IPS-20b (cell line): Measurements from ENCODE around the gene DHCR24.
A peak's percentile ranks its signal among the peaks of the same experiment; 100 is the strongest.
"Not testable (repeated sequence)": the region's sequence is repeated elsewhere in the genome, so short reads cannot be mapped to it uniquely, and the experiment has no call there.

Experiments
- H3K27ac ChIP-seq: one replicate; pipeline ENCODE4 v1.5.1; 2013; ENCODE audit warnings: low read length
- H3K27me3 ChIP-seq: 2 replicates; pipeline ENCODE4 v1.6.1; 2013; ENCODE audit warnings: mild to moderate bottlenecking, low read length, inconsistent platforms; ENCODE audit not compliant: insufficient read depth
- H3K36me3 ChIP-seq: 2 replicates; pipeline ENCODE4 v1.6.1; 2013; ENCODE audit warnings: low read depth, mild to moderate bottlenecking, inconsistent platforms, low read length, moderate library complexity; ENCODE audit not compliant: insufficient read depth
- H3K4me1 ChIP-seq: 2 replicates; pipeline ENCODE4 v1.6.1; 2013; ENCODE audit warnings: mild to moderate bottlenecking, control low read depth, inconsistent platforms, low read length, moderate library complexity; ENCODE audit not compliant: insufficient read depth
- H3K4me3 ChIP-seq: 2 replicates; pipeline ENCODE4 v1.5.1; 2013; ENCODE audit warnings: mild to moderate bottlenecking, low read length, inconsistent platforms
- H3K9ac ChIP-seq: 2 replicates; pipeline ENCODE4 v1.6.1; 2013; ENCODE audit warnings: low read depth, mild to moderate bottlenecking, inconsistent platforms, low read length, moderate library complexity
- H3K9me3 ChIP-seq: 2 replicates; pipeline ENCODE4 v1.6.1; 2013; ENCODE audit warnings: mild to moderate bottlenecking, low read depth, low read length, inconsistent platforms; ENCODE audit not compliant: insufficient read depth

DHCR24 gene, protein sequence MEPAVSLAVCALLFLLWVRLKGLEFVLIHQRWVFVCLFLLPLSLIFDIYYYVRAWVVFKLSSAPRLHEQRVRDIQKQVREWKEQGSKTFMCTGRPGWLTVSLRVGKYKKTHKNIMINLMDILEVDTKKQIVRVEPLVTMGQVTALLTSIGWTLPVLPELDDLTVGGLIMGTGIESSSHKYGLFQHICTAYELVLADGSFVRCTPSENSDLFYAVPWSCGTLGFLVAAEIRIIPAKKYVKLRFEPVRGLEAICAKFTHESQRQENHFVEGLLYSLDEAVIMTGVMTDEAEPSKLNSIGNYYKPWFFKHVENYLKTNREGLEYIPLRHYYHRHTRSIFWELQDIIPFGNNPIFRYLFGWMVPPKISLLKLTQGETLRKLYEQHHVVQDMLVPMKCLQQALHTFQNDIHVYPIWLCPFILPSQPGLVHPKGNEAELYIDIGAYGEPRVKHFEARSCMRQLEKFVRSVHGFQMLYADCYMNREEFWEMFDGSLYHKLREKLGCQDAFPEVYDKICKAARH

DNA sequence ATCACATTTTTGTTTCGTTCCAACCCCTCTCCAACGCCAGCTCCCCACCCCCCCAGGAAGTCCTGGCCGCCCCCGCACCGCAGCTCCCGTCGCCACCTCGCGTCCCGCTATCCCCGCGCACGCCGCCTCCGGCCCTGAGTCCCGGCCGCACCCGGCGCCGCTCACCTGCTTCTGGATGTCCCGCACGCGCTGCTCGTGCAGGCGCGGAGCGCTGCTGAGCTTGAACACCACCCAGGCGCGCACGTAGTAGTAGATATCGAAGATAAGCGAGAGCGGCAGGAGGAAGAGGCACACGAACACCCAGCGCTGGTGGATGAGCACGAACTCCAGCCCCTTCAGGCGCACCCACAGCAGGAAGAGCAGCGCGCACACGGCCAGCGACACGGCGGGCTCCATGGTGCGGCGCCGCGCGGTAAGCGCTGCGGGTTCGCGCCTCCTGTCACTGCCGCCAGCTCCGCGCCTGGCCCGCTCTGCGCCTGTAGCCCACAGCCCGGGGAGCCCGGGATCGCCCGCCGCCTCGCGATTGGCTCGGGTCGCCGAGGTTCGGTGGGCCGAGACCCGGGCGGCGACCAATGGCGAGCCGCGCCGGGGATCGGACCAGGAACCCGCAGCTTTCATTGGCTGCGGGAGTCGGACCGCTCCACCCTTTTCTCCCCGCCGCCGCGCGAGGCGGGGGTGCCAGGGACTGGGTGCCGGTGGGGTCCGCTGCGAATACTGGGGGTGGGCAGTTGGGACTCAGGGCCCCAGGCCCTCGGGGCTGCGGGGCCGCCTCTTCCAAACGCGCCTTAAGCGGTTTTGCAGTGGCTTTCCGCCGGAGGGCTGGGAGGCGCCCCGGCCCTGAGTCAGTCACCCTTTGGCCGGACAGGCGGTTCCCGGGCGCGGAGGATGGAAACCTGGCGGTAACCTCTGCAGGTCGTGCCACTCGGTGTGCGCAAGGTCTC is at the start of gene DHCR24:
Gene DHCR24 (minus strand): TSS at position 472 of the 941 bp plus-strand sequence. CDS start 76 bp downstream, at position 396.
- no peaks in the 10 kb centered on the region for H3K9me3 ChIP-seq
- peak within 1 kb of the TSS; percentile 94 for H3K4me3 ChIP-seq
- H3K9ac ChIP-seq = peak within 1 kb of the TSS; percentile 87; the same call in 1 of the 2 replicates
- peaks cover 37% of the 10 kb centered on the region for H3K36me3 ChIP-seq
- H3K27me3 ChIP-seq = no peaks in the 10 kb centered on the region
- peaks cover 17% of the 10 kb centered on the region; the same call in 1 of the 2 replicates for H3K4me1 ChIP-seq
- peak within 1 kb of the TSS; percentile 87 for H3K27ac ChIP-seq

DNA sequence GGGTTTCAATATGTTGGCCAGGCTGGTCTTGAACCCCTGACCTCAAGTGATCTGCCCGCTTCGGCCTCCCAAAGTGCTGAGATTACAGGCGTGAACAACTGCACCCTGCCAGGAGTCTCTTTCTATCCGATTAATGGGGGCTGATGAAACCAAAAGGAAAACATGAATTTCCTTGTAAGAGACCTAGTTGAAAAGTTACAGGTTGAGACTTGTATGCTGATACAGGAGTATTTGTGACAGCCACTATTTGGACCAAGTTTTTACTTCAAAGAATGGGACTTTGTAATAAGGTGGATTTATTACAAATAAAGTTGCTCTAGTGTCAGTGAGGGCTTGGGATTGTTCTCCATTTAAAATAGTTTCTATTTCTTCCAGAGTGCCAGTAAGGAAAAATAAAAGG is 49.8 kb upstream of the DHCR24 start:
- Histone ChIP-seq H3K4me3 (no peak overlapping the region), H3K4me1 (peaks cover 8% of the 10 kb centered on the region), H3K9ac (no peak overlapping the region), H3K9me3 (peaks cover 8% of the 10 kb centered on the region; the same call in 1 of the 2 replicates), H3K27me3 (no peaks in the 10 kb centered on the region), H3K36me3 (no peaks in the 10 kb centered on the region), H3K27ac (no peak overlapping the region)

DNA sequence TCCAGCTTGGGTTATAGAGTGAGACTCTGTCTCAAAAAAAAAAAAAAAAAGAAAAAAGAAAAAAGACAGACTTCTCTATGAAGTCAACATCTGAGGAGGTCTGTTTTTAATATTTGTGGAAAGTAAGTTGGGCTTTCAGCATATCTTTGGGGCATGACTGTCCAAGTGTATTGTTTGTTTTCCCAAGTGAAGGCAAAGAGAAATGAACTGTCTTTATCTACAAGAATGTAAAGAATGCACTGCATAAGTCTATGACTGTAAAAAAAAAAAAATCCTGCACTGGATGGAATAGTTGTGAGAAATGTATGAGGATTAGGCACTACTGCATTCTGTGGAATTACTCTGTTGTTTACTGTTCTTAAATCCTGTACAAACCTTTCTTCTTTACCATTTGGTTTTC is 47.9 kb upstream of the DHCR24 start:
- Histone ChIP-seq H3K27me3 (no peaks in the 10 kb centered on the region), H3K9ac (no peak overlapping the region), H3K36me3 (no peaks in the 10 kb centered on the region), H3K27ac (no peak overlapping the region), H3K4me1 (peaks cover 8% of the 10 kb centered on the region), H3K9me3 (peaks cover 8% of the 10 kb centered on the region; the same call in 1 of the 2 replicates), H3K4me3 (no peak overlapping the region)

DNA sequence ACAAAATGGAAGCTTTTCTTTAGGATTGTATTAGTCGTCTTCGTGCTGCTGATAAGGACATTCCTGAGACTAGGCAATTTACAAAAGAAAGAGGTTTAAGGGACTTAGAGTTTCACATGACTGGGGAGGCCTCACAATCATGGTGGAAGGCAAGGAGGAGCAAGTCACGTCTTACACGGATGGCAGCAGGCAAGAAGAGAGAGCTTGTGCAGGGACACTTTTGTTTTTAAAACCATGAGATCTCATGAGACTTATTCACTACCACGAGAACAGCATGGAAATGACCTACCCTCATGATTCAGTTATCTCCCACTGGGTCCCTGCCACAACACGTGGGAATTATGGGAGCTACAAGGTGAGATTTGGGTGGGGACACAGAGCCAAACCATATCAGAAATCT is 47.1 kb upstream of the DHCR24 start:
- H3K4me3 ChIP-seq, H3K4me1 ChIP-seq, H3K9ac ChIP-seq, H3K27me3 ChIP-seq, H3K36me3 ChIP-seq, H3K9me3 ChIP-seq, H3K27ac ChIP-seq: not testable (repeated sequence)

DNA sequence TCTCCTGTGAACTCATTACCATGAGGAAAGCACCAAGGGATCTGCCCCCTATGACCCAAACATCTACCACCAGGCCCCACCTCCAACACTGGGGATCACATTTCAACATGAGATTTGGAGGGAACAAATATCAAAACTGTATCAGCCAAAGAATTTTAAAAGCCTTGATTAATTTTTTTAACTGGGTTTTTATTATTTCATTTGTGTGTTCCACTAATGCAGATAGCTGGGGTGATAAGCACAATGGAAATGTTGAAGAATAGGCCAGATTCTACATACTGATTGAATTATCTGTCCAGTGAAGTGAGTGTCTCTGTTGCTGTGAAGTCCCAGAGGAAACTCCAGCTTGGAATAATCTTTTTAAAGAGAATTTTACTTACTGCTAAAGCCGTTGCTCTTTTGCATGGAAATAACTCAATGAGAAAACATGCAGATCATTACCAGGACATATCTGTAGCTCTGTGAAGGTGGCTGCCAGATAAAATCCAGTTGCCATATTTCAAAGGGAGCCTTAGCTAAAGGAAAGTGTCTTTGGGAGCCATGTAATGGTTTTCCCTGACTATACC is 44.4 kb upstream of the DHCR24 start:
- Histone ChIP-seq H3K36me3 (no peaks in the 10 kb centered on the region), H3K27ac (no peak overlapping the region), H3K4me1 (no peaks in the 10 kb centered on the region), H3K9me3 (peaks cover 8% of the 10 kb centered on the region; the same call in 1 of the 2 replicates), H3K9ac (no peak overlapping the region), H3K27me3 (no peaks in the 10 kb centered on the region), H3K4me3 (no peak overlapping the region)

DNA sequence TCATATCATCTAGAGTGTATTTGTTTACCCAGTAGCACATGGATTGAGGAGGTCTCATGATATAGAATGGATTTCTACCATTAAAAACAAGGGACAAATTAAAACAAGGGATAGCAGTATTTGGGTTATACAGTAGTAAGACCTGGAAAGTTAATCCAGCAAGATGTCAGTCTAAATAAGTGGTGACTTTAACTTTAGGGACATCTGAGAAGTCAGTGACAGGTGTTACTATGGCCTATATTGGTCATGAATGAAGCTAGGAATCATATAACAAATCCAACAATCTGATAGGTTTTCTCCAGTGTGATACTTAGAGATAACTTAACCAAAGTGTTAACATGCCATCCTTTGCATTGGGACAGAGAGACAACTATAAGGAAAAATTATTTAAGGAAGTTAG is 42.7 kb upstream of the DHCR24 start:
- no peak overlapping the region for H3K27ac ChIP-seq
- peaks cover 8% of the 10 kb centered on the region; the same call in 1 of the 2 replicates for H3K9me3 ChIP-seq
- H3K4me3 ChIP-seq = no peak overlapping the region
- no peak overlapping the region for H3K9ac ChIP-seq
- no peaks in the 10 kb centered on the region for H3K36me3 ChIP-seq
- no peaks in the 10 kb centered on the region for H3K27me3 ChIP-seq
- H3K4me1 ChIP-seq = no peaks in the 10 kb centered on the region

DNA sequence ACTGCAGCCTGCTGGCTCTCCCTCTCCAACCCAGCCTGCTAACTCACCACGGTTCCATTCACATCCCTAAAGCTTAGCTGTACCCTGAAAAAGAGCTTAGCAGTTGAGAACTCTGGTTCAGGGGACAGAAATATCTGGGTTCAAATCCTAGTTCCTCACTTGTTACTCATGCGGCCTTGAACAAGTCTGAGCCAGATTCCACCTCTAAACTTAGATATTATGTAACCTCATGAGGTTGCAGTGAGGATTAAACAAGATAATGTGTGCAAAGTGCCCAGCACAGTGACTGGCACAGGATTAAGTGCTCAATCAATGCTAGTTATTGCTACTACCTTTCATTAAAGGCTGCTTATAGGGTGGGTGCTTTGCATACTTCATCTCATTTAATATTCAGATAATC is 41.3 kb upstream of the DHCR24 start:
- H3K4me1 ChIP-seq = no peaks in the 10 kb centered on the region
- H3K4me3 ChIP-seq = no peak overlapping the region
- no peaks in the 10 kb centered on the region for H3K9me3 ChIP-seq
- no peaks in the 10 kb centered on the region for H3K27me3 ChIP-seq
- H3K36me3 ChIP-seq = no peaks in the 10 kb centered on the region
- no peak overlapping the region for H3K27ac ChIP-seq
- H3K9ac ChIP-seq = no peak overlapping the region

DNA sequence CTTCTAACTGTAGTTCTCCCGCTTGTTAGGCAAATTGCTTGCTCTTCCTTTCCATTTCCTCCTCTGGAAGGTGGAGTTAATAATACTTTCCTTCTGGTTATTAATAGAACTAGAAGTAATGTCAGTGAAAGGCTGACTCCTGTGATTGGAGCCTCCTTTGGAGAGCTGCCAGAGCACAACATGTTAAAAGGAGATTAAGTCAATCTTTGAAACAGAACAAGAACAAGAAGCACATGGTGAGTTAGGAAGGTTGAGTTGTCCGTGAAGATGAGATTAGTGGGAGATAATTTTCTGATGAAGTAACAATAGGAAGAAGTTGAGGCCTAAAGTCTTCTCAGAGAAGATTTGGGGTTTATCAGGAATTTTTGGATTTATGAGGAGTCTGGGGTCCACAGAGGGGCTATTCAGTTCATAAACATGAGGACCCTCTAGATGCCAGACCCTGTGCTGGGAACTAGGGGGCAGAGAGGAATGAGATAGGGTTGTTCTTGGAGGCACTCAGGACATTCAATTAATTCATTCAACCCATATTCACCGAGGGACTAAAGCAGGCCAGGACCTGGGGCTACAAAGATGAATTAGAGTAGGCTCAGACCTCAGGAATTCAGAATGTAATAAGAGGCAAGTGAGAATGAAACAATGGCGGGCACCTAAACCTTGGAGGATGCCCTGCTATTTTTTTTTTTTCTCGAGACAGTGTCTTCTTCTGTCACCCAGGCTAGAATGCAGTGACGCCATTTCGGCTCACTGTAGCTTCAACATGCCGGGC is 40.7 kb upstream of the DHCR24 start:
- no peaks in the 10 kb centered on the region for H3K27me3 ChIP-seq
- H3K9me3 ChIP-seq = no peaks in the 10 kb centered on the region
- no peaks in the 10 kb centered on the region for H3K36me3 ChIP-seq
- H3K9ac ChIP-seq = no peak overlapping the region
- H3K4me3 ChIP-seq = no peak overlapping the region
- no peak overlapping the region for H3K27ac ChIP-seq
- no peaks in the 10 kb centered on the region for H3K4me1 ChIP-seq

DNA sequence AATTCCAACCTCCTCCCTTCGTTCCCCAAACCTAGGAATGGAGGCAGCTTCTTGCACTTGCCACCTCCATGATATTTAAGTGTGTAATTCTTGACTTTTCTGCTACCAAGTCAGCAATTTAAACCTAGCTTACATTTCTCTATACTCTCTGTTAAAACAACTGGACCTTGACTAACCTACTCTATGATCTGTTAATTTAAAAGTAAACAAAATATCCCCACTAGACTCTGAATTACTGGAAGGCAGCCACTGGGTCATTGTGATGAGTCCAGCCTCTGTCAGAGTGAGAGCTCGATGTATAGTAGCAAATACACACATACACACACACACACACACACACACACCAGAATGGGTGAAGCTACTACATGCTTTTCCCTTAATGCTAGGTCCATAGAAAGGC is 40.0 kb upstream of the DHCR24 start:
- H3K27me3 ChIP-seq = no peaks in the 10 kb centered on the region

DNA sequence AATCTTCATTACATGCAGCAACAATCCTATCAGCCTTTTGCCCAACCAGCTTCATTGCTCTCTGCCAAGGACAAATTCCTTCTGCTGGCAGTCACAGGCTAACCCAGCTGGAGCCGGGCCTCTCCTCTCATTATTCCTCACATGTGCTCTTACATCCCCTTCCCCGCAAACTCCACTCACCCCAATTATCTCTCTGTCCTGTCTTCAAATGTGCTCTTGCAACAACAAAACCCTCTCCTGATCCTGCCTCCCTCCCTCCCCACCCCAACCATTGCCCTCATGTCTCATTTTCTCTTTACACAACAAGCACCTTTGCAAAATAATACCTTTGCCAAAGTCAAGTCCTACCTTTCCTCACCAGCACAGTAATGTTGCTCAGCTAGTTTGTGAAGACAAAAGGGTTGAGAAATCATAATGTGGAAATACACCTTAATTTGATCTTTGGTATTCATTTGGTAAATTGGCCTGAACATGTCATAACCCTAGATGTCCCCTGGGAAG is 36.0 kb upstream of the DHCR24 start:
- Histone ChIP-seq H3K4me3 (no peak overlapping the region), H3K27me3 (no peaks in the 10 kb centered on the region), H3K9me3 (no peaks in the 10 kb centered on the region), H3K36me3 (no peaks in the 10 kb centered on the region), H3K9ac (no peak overlapping the region), H3K27ac (no peak overlapping the region), H3K4me1 (no peaks in the 10 kb centered on the region)

More for the DNA sequence above, 40.0 kb upstream of the DHCR24 start:
- Histone ChIP-seq H3K4me1 (no peaks in the 10 kb centered on the region), H3K9ac (no peak overlapping the region), H3K36me3 (no peaks in the 10 kb centered on the region), H3K9me3 (no peaks in the 10 kb centered on the region), H3K4me3 (no peak overlapping the region), H3K27ac (no peak overlapping the region)
